IPS-NIHi7 (cell line): ENCODE results near the gene DDX11.
"Not testable (repeated sequence)": the region's sequence is repeated elsewhere in the genome, so short reads cannot be mapped to it uniquely, and the experiment has no call there.

Experiments used
- DNase-seq: peaks from one replicate; pipeline ENCODE4 v3.0.0; 2012; ENCODE audit warnings: mixed read lengths; ENCODE audit errors: extremely low spot score

Gene DDX11

GRCh38 chr12:31073527-31074332, at the start of gene DDX11:
DDX11 (plus strand) TSS chr12:31073860; CDS start chr12:31078394, 4,534 bp downstream.
- DNase-seq, result peak; percentile 82

GRCh38 chr12:31026202-31026601, 47.5 kb upstream of the DDX11 start:
- no peak for DNase-seq

- DNase-seq, result not testable (repeated sequence)
Observed at GRCh38 chr12:31027006-31027405, 46.7 kb upstream of the DDX11 start.

- no peak for DNase-seq
Observed at GRCh38 chr12:31029468-31029867, 44.2 kb upstream of the DDX11 start.

GRCh38 chr12:31029916-31030562, 43.6 kb upstream of the DDX11 start:
- DNase-seq, result no peak

GRCh38 chr12:31031951-31032335, 41.7 kb upstream of the DDX11 start:
- no peak for DNase-seq

GRCh38 chr12:31033146-31033545, 40.5 kb upstream of the DDX11 start:
- DNase-seq, result no peak

- DNase-seq, result no peak
Observed at GRCh38 chr12:31033681-31034080, 40.0 kb upstream of the DDX11 start.

- no peak for DNase-seq
Observed at GRCh38 chr12:31034372-31034771, 39.3 kb upstream of the DDX11 start.

GRCh38 chr12:31035226-31035625, 38.4 kb upstream of the DDX11 start:
- DNase-seq, result no peak

GRCh38 chr12:31035967-31036665, 37.5 kb upstream of the DDX11 start:
- DNase-seq, result no peak

GRCh38 chr12:31037028-31037427, 36.6 kb upstream of the DDX11 start:
- no peak for DNase-seq

- no peak for DNase-seq
Observed at GRCh38 chr12:31037931-31038330, 35.7 kb upstream of the DDX11 start.

- DNase-seq, result no peak
Observed at GRCh38 chr12:31041033-31041564, 32.6 kb upstream of the DDX11 start.

GRCh38 chr12:31050143-31050542, 23.5 kb upstream of the DDX11 start:
- DNase-seq, result not testable (repeated sequence)

- not testable (repeated sequence) for DNase-seq
Observed at GRCh38 chr12:31050548-31050947, 23.1 kb upstream of the DDX11 start.

GRCh38 chr12:31051692-31052091, 22.0 kb upstream of the DDX11 start:
- DNase-seq, result not testable (repeated sequence)

GRCh38 chr12:31052121-31052520, 21.5 kb upstream of the DDX11 start:
- not testable (repeated sequence) for DNase-seq

- DNase-seq, result not testable (repeated sequence)
Observed at GRCh38 chr12:31052666-31053439, 20.8 kb upstream of the DDX11 start.

- not testable (repeated sequence) for DNase-seq
Observed at GRCh38 chr12:31053944-31054343, 19.7 kb upstream of the DDX11 start.

- DNase-seq, result no peak
Observed at GRCh38 chr12:31057671-31058070, 16.0 kb upstream of the DDX11 start.
